Measurements from ENCODE around the gene IAPP. TPM values are rescaled to one million over a fixed set of nuclear protein-coding genes. Genes with fewer than 3 reads are reported as not detected.
"Not testable (repeated sequence)": the region's sequence is repeated elsewhere in the genome, so short reads cannot be mapped to it uniquely, and the experiment has no call there.

IAPP gene
- total RNA-seq, 3 donors from 2014 or later, result not detected

DNA sequence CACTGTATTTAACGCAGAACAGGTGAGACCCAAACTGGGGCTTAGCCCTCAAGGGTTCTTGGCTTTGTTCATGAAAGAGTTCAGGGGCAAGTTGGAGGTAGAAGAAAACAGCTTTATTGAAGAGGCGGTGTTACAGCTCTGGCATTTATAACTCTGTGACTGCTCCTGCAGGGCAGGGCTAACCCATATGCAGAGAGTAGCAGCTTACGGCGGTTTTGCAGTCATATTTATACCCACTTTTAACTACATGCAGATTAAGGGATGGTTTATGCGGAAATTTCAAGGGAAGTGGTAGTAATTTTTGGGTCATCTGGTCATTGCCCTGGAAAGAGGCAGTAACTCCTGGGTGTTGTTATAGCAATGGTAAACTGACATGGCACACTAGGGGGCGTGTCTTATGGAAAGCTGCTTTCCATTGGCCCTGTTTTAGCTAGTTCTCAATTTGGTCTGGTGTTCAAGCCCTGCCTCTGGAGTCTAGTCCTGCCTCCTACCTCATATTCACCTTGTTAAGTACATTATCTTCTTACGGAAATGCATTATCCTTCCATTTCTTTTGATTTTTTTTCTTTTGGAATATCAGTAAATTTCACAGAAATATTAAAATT is 1.8 kb upstream of the IAPP start:
- Histone ChIP-seq H3K36me3 (no peaks in the 10 kb centered on the region), H3K9me3 (no peaks in the 10 kb centered on the region), H3K4me1 (no peaks in the 10 kb centered on the region), H3K4me3 (no peak overlapping the region), H3K27me3 (no peaks in the 10 kb centered on the region), H3K27ac (no peak overlapping the region)
- intact Hi-C loops (cut with DNase I; ENCODE audit: low total_unique reads), result no loop called here
- no peak for DNase-seq (ENCODE audit: low spot score in 2 of 2)
- TF ChIP-seq CTCF (IDR thresholded peaks at IDR 0.05) (no peak), POLR2A (IDR thresholded peaks at IDR 0.05) (no peak), POLR2AphosphoS5 (IDR thresholded peaks at IDR 0.05) (no peak)

DNA sequence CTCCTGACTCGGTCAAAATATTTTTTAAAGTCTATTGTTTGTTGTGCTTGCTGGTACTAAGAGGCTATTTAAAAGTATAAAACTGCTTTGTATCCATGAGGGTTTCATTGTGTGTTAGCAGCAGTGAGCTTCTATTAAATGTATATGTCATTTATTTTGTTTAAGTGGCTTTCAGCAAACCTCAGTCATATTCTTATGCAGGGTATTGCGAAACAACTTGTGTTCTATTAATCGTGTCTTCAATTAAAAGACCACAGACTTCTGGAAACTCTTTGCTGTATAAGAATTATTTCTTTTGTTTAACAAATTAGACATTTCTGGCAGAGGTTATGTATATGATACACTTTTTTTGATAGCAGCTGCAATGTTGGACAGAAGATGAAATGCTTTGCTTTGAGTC is 6.5 kb downstream of the IAPP start:
- no peak for TF ChIP-seq CTCF (IDR thresholded peaks at IDR 0.05)
- no peak for TF ChIP-seq POLR2AphosphoS5 (IDR thresholded peaks at IDR 0.05)
- TF ChIP-seq POLR2A (IDR thresholded peaks at IDR 0.05), result no peak
- intact Hi-C loops (cut with DNase I; ENCODE audit: low total_unique reads), result no loop called here

DNA sequence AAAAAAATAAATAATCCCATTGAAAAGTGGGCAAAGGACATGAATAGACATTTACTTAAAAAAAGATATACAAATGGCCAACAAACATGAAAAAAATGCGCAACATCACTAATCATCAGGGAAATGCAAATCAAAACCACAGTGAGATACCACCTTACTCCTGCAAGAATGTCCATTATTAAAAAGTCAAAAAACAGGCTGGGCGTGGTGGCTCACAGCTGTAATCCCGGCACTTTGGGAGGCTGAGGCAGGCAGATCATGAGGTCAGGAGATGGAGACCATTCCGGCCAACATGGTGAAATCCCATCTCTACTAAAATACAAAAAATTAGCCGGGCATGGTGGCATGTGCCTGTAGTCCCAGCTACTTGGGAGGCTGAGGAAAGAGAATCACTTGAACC is 8.6 kb downstream of the IAPP start:
- intact Hi-C loops (cut with DNase I; ENCODE audit: low total_unique reads); H3K4me1 ChIP-seq; H3K36me3 ChIP-seq; H3K27ac ChIP-seq; H3K9me3 ChIP-seq; H3K4me3 ChIP-seq; H3K27me3 ChIP-seq; DNase-seq (ENCODE audit: low spot score in 2 of 2): not testable (repeated sequence)

More for the DNA sequence above, 6.5 kb downstream of the IAPP start:
- DNase-seq (ENCODE audit: low spot score in 2 of 2), result no peak
- H3K36me3 ChIP-seq, result no peaks in the 10 kb centered on the region
- no peaks in the 10 kb centered on the region for H3K27me3 ChIP-seq
- H3K4me1 ChIP-seq, result no peaks in the 10 kb centered on the region
- H3K27ac ChIP-seq, result no peak overlapping the region
- H3K4me3 ChIP-seq, result no peak overlapping the region
- no peaks in the 10 kb centered on the region for H3K9me3 ChIP-seq

- Histone ChIP-seq H3K36me3 (no peaks in the 10 kb centered on the region), H3K4me3 (no peak overlapping the region), H3K4me1 (no peaks in the 10 kb centered on the region), H3K9me3 (no peaks in the 10 kb centered on the region), H3K27me3 (no peaks in the 10 kb centered on the region), H3K27ac (no peak overlapping the region)
- DNase-seq (ENCODE audit: low spot score in 2 of 2), result no peak
- TF ChIP-seq CTCF (IDR thresholded peaks at IDR 0.05), result no peak
- TF ChIP-seq POLR2A (IDR thresholded peaks at IDR 0.05), result no peak
- TF ChIP-seq POLR2AphosphoS5 (IDR thresholded peaks at IDR 0.05), result no peak
- intact Hi-C loops (cut with DNase I; ENCODE audit: low total_unique reads), result no loop called here
Observed at GRCh38 chr12:21384261-21384660, 11.6 kb downstream of the IAPP start.

- DNase-seq (ENCODE audit: low spot score in 2 of 2), result no peak
- no peak overlapping the region for H3K27ac ChIP-seq
- no peaks in the 10 kb centered on the region for H3K36me3 ChIP-seq
- H3K27me3 ChIP-seq, result no peaks in the 10 kb centered on the region
- no peaks in the 10 kb centered on the region for H3K9me3 ChIP-seq
- no peaks in the 10 kb centered on the region for H3K4me1 ChIP-seq
- intact Hi-C loops (cut with DNase I; ENCODE audit: low total_unique reads), result no loop called here
- H3K4me3 ChIP-seq, result no peak overlapping the region
- TF ChIP-seq POLR2AphosphoS5 (IDR thresholded peaks at IDR 0.05), result no peak
- TF ChIP-seq POLR2A (IDR thresholded peaks at IDR 0.05), result no peak
- no peak for TF ChIP-seq CTCF (IDR thresholded peaks at IDR 0.05)
Observed at GRCh38 chr12:21387174-21387573, 14.5 kb downstream of the IAPP start.

- intact Hi-C loops (cut with DNase I; ENCODE audit: low total_unique reads), result no loop called here
- no peaks in the 10 kb centered on the region for H3K9me3 ChIP-seq
- H3K36me3 ChIP-seq, result no peaks in the 10 kb centered on the region
- no peak overlapping the region for H3K27ac ChIP-seq
- DNase-seq (ENCODE audit: low spot score in 2 of 2), result no peak
- no peaks in the 10 kb centered on the region for H3K27me3 ChIP-seq
- no peak overlapping the region for H3K4me3 ChIP-seq
- no peaks in the 10 kb centered on the region for H3K4me1 ChIP-seq
- TF ChIP-seq POLR2A (IDR thresholded peaks at IDR 0.05) (no peak), CTCF (IDR thresholded peaks at IDR 0.05) (no peak), POLR2AphosphoS5 (IDR thresholded peaks at IDR 0.05) (no peak)
Observed at GRCh38 chr12:21392384-21392783, 19.7 kb downstream of the IAPP start.

DNA sequence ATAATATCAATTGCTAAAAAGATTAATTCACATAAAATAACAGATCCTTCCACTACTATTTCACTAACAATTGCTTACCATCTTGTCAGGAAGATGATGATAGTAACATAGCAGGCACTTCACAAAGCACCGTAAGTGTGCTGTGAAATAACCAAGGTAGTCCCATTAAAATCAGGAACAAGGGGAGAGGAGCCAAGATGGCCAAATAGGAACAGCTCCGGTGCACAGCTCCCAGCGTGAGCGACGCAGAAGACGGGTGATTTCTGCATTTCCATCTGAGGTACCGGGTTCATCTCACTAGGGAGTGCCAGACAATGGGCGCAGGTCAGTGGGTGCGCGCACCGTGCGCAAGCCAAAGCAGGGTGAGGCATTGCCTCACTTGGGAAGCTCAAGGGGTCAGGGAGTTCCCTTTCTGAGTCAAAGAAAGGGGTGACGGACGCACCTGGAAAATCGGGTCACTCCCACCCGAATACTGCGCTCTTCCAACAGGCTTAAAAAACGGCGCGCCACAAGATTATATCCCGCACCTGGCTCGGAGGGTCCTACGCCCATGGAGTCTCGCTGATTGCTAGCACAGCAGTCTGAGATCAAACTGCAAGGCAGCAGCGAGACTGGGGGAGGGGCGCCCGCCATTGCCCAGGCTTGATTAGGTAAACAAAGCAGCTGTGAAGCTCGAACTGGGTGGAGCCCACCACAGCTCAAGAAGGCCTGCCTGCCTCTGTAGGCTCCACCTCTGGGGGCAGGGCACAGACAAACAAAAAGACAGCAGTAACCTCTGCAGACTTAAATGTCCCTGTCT is 22.3 kb downstream of the IAPP start:
- intact Hi-C loops (cut with DNase I; ENCODE audit: low total_unique reads); H3K4me1 ChIP-seq; H3K27me3 ChIP-seq; H3K27ac ChIP-seq; H3K36me3 ChIP-seq; H3K4me3 ChIP-seq; H3K9me3 ChIP-seq; DNase-seq (ENCODE audit: low spot score in 2 of 2): not testable (repeated sequence)
